GM12874 (cell line): Measurements from ENCODE around the gene TGFB2.

Experiments
- CTCF ChIP-seq: IDR thresholded peaks from 2 replicates; pipeline ENCODE4 v1.5.1; 2011; ENCODE audit warnings: low read depth, mild to moderate bottlenecking, control low read depth, low read length, moderate library complexity; ENCODE audit not compliant: insufficient read depth

Gene TGFB2

DNA sequence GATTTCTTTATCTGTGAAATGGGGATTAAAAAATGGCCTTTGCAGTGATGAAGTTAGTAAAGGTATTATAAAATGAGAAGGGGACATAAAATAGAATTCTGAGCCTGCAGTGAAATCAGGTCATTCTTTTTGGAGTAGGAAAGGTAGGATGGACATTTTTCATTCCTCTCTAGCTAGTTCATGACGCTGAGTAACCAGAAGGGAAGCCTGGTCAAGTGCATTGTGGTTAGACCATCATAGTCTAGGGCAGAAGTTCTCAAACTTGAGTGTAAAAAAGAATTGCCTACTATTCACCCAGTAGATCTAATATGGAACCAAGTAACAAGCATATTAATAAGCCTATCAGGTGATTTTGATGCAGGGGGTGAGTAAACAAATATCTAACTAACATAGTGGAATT lies 50.8 kb downstream of the TGFB2 start:
- TF ChIP-seq CTCF, result no peak

DNA sequence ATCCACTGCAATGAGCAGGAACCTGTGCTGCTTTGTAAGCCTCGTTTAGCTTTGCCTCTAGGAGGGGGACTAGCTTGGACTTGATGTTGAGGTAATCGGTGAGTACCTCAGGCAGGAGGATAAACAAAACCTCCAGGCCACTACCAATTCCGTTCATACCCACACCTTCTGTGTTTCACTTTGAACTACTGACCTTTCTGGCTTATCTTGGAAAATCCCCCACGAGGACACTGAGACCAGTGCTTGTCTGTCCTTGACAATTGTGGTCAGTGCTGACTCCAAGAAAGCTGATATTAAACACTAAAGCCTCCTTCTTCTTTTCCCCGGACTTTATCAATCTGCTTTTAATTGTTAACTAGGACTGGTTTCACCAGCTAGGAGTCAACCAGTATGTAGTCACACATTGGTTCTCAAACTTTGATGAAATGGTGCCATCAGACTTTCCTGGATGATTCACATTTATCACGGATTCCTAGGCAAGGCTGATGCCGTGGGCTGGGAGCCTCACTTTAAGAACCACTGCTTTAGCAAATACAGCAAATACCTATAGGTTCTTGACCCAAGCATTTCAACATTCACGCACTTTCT lies 52.7 kb downstream of the TGFB2 start:
- no peak for TF ChIP-seq CTCF

DNA sequence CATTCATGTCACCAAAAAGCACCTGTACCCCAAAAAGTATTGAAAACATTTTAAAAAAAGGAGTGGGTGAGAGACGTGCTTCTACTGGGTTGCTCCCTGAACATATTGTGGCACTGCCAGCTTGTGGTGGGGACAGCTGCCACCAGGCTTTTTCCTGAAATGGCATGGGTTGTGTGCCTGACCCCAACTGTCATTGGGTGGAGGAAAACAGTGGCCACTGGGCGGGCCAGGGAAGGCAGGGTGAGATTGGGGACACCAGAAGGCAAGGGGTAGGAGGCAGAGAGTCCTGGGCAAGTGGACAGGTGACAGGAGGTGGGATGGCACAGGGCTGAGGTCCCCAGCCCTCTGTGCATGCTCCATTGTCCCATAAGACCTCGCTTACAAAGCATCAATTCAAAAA lies 55.5 kb downstream of the TGFB2 start:
- no peak for TF ChIP-seq CTCF

- no peak for TF ChIP-seq CTCF
Observed at GRCh38 chr1:218401441-218401997, 56.4 kb downstream of the TGFB2 start.

DNA sequence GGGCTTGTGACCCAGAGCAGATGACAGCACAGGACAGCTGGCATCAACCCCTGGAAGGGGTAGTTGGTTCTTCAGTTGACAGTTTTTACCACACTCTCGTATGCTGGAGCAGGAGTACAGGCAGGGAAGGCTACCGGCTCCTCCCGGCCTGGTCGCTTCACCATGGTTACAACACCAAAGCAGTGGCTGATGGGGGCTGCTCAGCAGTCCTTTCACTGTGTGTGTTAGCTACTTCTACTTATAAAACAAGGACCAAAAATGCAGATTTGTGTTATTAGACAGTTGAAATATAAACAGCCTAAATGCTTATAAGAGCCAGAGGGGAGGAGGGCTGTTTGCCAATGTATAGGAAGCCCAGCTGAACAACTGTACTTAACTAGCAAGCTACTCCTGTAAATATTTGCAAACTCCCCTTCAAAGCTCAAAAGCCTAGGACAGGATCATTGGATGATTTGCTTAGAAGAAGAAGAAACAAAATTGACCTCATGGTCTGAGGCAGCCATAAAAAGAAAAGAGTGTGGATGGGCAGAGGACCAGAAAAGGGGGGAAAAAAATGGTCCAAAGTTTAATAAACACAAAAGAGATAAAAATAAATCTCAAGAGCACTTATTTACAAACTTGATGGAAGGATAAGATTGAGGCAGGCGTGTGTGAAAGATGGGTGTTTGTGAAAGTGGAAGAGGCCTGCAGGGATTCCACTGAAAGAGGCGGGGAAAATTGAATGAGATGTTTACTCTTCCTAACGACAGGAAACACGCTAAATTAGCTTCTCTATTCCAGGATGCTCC lies 57.1 kb downstream of the TGFB2 start:
- TF ChIP-seq CTCF, result no peak

GRCh38 chr1:218402786-218403120 lies 57.6 kb downstream of the TGFB2 start:
- TF ChIP-seq CTCF, result no peak

- TF ChIP-seq CTCF, result no peak
Observed at GRCh38 chr1:218403300-218403699, 58.2 kb downstream of the TGFB2 start.
